ENCODE results near the gene MTHFR. TPM values are rescaled to one million over a fixed set of nuclear protein-coding genes. Genes with fewer than 3 reads are reported as not detected.

The MTHFR gene
- total RNA-seq, 1 experiment from 2014 or later: 16.4 TPM

DNA sequence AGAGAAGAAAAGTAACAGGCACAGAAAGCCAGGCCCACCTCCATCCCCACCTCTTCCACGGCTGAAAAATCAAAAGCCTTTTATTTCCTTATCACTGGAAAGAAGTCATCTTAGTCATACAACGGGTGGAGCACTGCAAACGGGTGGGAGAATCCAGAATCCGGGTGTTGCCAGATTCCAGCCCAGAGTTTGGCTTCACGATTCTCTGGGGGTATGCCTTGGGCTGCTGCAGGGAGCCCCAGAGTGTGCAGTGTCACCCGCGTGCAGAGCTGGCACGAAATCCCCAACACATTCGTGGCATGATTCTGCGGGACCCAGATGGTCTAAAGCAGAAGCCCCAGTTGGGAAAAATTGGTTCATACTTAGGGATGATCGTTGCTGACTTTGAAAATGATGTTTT is 44.4 kb upstream of the MTHFR start:
- intact Hi-C loops (cut with micrococcal nuclease; ENCODE audit: unreplicated experiment): loop anchor here (5.0 kb wide), 1 partner anchor 42 kb away; no protein-coding TSS in a partner anchor
- no peaks in the 10 kb centered on the region for H3K4me1 Mint-ChIP-seq (ENCODE audit: low read depth, unreplicated experiment)
- H3K4me3 Mint-ChIP-seq (ENCODE audit: low read depth, unreplicated experiment): no peak overlapping the region
- peaks cover 19% of the 10 kb centered on the region for H3K36me3 Mint-ChIP-seq (ENCODE audit: insufficient read depth, unreplicated experiment)
- TF ChIP-seq, protein P1, sequence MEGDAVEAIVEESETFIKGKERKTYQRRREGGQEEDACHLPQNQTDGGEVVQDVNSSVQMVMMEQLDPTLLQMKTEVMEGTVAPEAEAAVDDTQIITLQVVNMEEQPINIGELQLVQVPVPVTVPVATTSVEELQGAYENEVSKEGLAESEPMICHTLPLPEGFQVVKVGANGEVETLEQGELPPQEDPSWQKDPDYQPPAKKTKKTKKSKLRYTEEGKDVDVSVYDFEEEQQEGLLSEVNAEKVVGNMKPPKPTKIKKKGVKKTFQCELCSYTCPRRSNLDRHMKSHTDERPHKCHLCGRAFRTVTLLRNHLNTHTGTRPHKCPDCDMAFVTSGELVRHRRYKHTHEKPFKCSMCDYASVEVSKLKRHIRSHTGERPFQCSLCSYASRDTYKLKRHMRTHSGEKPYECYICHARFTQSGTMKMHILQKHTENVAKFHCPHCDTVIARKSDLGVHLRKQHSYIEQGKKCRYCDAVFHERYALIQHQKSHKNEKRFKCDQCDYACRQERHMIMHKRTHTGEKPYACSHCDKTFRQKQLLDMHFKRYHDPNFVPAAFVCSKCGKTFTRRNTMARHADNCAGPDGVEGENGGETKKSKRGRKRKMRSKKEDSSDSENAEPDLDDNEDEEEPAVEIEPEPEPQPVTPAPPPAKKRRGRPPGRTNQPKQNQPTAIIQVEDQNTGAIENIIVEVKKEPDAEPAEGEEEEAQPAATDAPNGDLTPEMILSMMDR (IDR thresholded peaks at IDR 0.05; ENCODE audit: unreplicated experiment): no peak
- H3K9me3 Mint-ChIP-seq (ENCODE audit: low read depth, unreplicated experiment): no peaks in the 10 kb centered on the region
- CTCF ChIA-PET: no interaction called here
- no peak for DNase-seq
- H3K27ac Mint-ChIP-seq (ENCODE audit: unreplicated experiment): no peak overlapping the region
- H3K27me3 Mint-ChIP-seq (ENCODE audit: unreplicated experiment): peaks cover 33% of the 10 kb centered on the region
- BruUV-seq (replicated peaks): no TSS peak

DNA sequence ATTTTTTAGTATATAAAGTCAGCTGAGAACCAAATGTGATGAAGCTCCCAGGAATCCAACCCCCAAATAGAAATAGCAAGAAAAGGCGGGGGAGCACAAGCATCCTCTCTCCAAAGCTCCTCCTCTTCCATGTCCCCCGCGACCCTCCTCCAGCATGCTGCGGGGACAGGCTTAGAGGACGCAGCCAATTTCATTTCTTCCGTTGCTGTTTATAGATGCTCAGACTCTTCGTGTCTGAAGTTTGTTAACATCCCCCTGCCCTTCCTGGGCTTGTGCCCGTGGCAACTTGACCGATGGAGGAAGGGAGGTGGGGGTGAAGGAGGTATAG is 42.6 kb upstream of the MTHFR start:
- TF ChIP-seq, protein P1 (IDR thresholded peaks at IDR 0.05; ENCODE audit: unreplicated experiment): no peak
- CTCF ChIA-PET: no interaction called here
- H3K4me1 Mint-ChIP-seq (ENCODE audit: low read depth, unreplicated experiment): no peaks in the 10 kb centered on the region
- peaks cover 29% of the 10 kb centered on the region for H3K36me3 Mint-ChIP-seq (ENCODE audit: insufficient read depth, unreplicated experiment)
- intact Hi-C loops (cut with micrococcal nuclease; ENCODE audit: unreplicated experiment): no loop called here
- no peak overlapping the region for H3K4me3 Mint-ChIP-seq (ENCODE audit: low read depth, unreplicated experiment)
- no peak overlapping the region for H3K27ac Mint-ChIP-seq (ENCODE audit: unreplicated experiment)
- no peak for DNase-seq
- H3K9me3 Mint-ChIP-seq (ENCODE audit: low read depth, unreplicated experiment): no peaks in the 10 kb centered on the region
- peaks cover 16% of the 10 kb centered on the region for H3K27me3 Mint-ChIP-seq (ENCODE audit: unreplicated experiment)
- no TSS peak for BruUV-seq (replicated peaks)

DNA sequence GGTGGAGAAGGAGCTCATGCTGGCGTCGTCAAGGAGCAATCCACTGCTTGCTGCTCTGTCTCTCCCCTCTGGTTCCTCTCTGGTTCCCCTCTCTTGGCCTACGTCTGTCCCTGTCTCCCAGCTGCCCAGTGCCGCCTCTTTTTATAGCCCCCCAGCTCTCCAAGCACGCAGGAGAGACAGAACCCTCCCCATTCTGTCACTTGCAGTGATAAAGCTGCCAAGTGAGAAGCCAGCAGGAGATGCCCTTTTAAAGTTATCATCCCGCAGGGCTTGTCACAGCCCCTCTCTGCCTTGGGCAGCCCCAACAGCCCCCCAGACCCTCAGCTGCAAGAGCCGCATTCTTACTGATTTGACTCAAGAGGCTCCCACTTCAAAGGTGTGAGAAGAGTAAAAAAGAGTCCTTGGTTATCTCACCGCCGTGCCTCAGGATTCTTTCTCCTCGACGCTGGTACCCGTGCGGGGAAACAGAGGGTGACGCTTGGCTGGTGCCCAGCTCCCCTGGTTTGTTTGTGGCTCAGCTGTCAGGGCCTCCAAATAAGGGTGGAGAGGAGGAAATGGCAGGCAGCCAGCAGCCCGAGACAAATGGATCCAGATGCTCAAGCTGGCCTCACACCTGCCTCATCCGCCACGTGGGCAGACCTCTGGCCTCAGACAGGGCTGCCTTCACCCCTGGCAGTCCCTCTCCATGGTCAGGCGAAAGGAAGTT is 42.1 kb upstream of the MTHFR start, which contains the start of gene NPPA:
Gene NPPA (minus strand): TSS at position 117 of the 706 bp plus-strand sequence. CDS start 99 bp downstream, at position 18.
- Mint-ChIP-seq H3K4me1 (ENCODE audit: low read depth, unreplicated experiment) (no peaks in the 10 kb centered on the region), H3K9me3 (ENCODE audit: low read depth, unreplicated experiment) (no peaks in the 10 kb centered on the region), H3K27ac (ENCODE audit: unreplicated experiment) (peak within 1 kb of the TSS; percentile 36), H3K36me3 (ENCODE audit: insufficient read depth, unreplicated experiment) (peaks cover 31% of the 10 kb centered on the region), H3K27me3 (ENCODE audit: unreplicated experiment) (peaks cover 11% of the 10 kb centered on the region), H3K4me3 (ENCODE audit: low read depth, unreplicated experiment) (no peak within 1 kb of the TSS)
- no TSS peak for BruUV-seq (replicated peaks)
- TF ChIP-seq, protein P1 (IDR thresholded peaks at IDR 0.05; ENCODE audit: unreplicated experiment): no peak
- intact Hi-C loops (cut with micrococcal nuclease; ENCODE audit: unreplicated experiment): no loop called here
- DNase-seq: no peak
- CTCF ChIA-PET: interaction anchor here (0.6 kb wide), 1 partner anchor 44 kb away, joined by 4 read pairs; no protein-coding TSS in a partner anchor

DNA sequence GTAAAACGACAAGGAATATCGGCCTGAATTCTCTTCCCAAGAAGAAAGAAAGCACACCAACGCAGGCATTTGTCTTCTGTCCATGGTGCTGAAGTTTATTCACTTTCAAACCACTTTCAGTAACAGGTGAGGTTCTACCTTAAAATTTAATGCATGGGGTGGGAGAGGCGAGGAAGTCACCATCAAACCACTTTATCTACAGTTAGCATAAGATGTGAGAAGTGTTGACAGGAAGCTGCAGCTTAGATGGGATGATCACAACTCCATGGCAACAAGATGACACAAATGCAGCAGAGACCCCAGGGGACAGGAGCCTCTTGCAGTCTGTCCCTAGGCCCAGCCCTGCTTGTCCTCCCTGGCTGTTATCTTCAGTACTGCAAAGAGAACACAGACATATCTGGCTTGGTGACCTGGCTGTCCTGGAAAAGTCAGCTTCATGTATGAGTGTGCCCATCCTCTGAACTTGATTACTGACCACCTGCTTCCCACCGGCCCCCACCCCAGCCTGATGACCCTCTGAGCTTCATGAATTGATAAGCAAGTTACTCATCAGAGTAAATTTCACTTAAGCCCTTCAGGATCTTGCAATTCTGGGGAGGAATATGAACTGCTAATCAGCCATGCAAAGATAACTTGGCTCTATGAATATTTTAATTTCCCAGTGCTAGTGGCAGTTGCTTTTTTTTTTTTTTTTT is 40.0 kb upstream of the MTHFR start:
- no peaks in the 10 kb centered on the region for H3K4me1 Mint-ChIP-seq (ENCODE audit: low read depth, unreplicated experiment)

More for the DNA sequence above, 40.0 kb upstream of the MTHFR start:
- TF ChIP-seq, protein P1 (IDR thresholded peaks at IDR 0.05; ENCODE audit: unreplicated experiment): no peak
- intact Hi-C loops (cut with micrococcal nuclease; ENCODE audit: unreplicated experiment): no loop called here
- H3K27ac Mint-ChIP-seq (ENCODE audit: unreplicated experiment): no peak overlapping the region
- DNase-seq: no peak
- BruUV-seq (replicated peaks): no TSS peak
- CTCF ChIA-PET: interaction anchor here (0.7 kb wide), 1 partner anchor 146 kb away, joined by 3 read pairs; no protein-coding TSS in a partner anchor
- H3K9me3 Mint-ChIP-seq (ENCODE audit: low read depth, unreplicated experiment): no peaks in the 10 kb centered on the region
- peaks cover 38% of the 10 kb centered on the region for H3K36me3 Mint-ChIP-seq (ENCODE audit: insufficient read depth, unreplicated experiment)
- no peaks in the 10 kb centered on the region for H3K27me3 Mint-ChIP-seq (ENCODE audit: unreplicated experiment)
- no peak overlapping the region for H3K4me3 Mint-ChIP-seq (ENCODE audit: low read depth, unreplicated experiment)

Measured in Calu3 (cell line).